ENCODE results near the gene ADCY2. TPM values are rescaled to one million over a fixed set of nuclear protein-coding genes. Genes with fewer than 3 reads are reported as not detected.

The ADCY2 gene
- total and polyA plus RNA-seq, 9 of the 15 experiments (the other 6 are each of a cell fraction or from before 2014, with no cell fraction given): 0.01 to 0.15 (median 0.03) TPM; not detected in 5

DNA sequence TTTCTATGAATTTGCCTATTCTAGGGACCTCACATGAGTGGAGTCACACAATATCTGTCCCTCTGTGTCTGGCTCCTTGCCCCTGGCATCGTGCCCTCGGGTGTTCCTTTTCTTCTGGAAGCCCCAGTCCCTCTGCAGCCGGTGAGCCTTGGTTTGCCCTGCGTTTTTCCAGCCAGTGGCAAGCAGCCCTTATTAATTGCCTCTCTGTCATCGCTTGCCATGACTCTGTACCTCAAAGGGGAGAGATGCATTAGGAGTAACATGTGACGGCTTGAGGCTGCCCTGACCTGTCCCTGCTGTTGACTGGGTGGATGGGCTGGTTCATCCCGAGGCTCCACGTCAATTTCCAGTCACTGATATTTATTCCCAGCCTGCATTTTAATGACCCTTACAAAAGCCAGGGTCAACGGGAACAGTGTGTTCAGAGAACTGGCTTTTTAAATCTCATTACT lies 367.7 kb downstream of the ADCY2 start (continued):
- TF ChIP-seq, protein P1, sequence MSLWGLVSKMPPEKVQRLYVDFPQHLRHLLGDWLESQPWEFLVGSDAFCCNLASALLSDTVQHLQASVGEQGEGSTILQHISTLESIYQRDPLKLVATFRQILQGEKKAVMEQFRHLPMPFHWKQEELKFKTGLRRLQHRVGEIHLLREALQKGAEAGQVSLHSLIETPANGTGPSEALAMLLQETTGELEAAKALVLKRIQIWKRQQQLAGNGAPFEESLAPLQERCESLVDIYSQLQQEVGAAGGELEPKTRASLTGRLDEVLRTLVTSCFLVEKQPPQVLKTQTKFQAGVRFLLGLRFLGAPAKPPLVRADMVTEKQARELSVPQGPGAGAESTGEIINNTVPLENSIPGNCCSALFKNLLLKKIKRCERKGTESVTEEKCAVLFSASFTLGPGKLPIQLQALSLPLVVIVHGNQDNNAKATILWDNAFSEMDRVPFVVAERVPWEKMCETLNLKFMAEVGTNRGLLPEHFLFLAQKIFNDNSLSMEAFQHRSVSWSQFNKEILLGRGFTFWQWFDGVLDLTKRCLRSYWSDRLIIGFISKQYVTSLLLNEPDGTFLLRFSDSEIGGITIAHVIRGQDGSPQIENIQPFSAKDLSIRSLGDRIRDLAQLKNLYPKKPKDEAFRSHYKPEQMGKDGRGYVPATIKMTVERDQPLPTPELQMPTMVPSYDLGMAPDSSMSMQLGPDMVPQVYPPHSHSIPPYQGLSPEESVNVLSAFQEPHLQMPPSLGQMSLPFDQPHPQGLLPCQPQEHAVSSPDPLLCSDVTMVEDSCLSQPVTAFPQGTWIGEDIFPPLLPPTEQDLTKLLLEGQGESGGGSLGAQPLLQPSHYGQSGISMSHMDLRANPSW (CRISPR knock-in tag; IDR thresholded peaks at IDR 0.05): no peak
- TF ChIP-seq ZNF431 (CRISPR knock-in tag; IDR thresholded peaks at IDR 0.05) (no peak), ARID2 (IDR thresholded peaks at IDR 0.05) (no peak), SIRT6 (IDR thresholded peaks at IDR 0.05; ENCODE audit: low read depth, low read length) (no peak), HDAC2 (IDR thresholded peaks at IDR 0.05) (no peak)

DNA sequence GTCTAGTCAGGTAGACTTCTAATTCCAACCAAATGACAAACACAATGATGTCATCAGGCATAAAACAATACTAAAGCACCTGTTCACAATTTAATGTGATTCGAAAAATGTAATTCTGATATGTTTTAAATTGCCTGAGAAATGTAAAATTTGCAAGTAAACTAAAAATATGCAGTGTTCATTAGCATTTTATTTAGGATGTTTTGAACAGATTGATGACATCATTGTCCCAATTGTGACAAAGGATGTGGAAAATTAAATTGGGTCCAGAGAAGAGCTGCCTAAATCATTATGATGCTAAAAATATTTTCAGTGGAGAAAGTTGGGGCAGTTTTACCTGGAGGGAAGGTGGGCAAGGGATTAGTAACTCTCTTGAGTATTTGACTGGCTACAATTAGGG lies 368.5 kb downstream of the ADCY2 start:
- no peak overlapping the region for H2AFZ ChIP-seq (ENCODE audit: low read depth, low read length)
- CTCF ChIA-PET (ENCODE audit: low intra/inter-chr PET ratio): no interaction called here
- no peak overlapping the region for H3K9ac ChIP-seq (ENCODE audit: insufficient read depth in 1 of 2, low read depth in 2 of 2, low read length in 2 of 2)
- H3K27ac ChIP-seq (ENCODE audit: extremely low read depth, low read depth, low read length): no peak overlapping the region
- no peaks in the 10 kb centered on the region for H3K9me3 ChIP-seq (replicated peaks; ENCODE audit: control insufficient read depth, insufficient read depth, low read depth, low read length)
- no peak overlapping the region for H3K4me3 ChIP-seq
- DNase-seq (ENCODE audit: extremely low read depth in 1 of 4, low spot score in 3 of 4): no peak
- H3K9me1 ChIP-seq (ENCODE audit: control insufficient read depth, insufficient read depth, low read length): no peaks in the 10 kb centered on the region
- in situ Hi-C loops (cut with MboI) (no loop called here), intact Hi-C loops (cut with micrococcal nuclease) (no loop called here)
- no TSS peak for BruUV-seq (replicated peaks)
- H3K27me3 ChIP-seq (ENCODE audit: control insufficient read depth in 2 of 2, insufficient read depth in 2 of 2, low read length in 2 of 2): peaks cover 8 to 17% of the 10 kb centered on the region in 2 experiments
- H3K4me2 ChIP-seq (ENCODE audit: insufficient read depth, low read length): no peak overlapping the region
- POLR2A ChIA-PET: no interaction called here
- no peaks in the 10 kb centered on the region for H4K20me1 ChIP-seq (replicated peaks; ENCODE audit: control insufficient read depth, insufficient read depth, low read length)
- no peaks in the 10 kb centered on the region for H3K79me2 ChIP-seq (ENCODE audit: control insufficient read depth, insufficient read depth, low read length)
- TF ChIP-seq ZFP36 (IDR thresholded peaks at IDR 0.05; ENCODE audit: low read depth, low read length, partially characterized antibody) (no peak), SRSF3 (IDR thresholded peaks at IDR 0.05; ENCODE audit: insufficient read depth, low read length) (no peak), THRAP3 (IDR thresholded peaks at IDR 0.05; ENCODE audit: borderline replicate concordance) (no peak), ZNF217 (CRISPR knock-in tag; IDR thresholded peaks at IDR 0.05) (no peak)
- TF ChIP-seq, protein P2, sequence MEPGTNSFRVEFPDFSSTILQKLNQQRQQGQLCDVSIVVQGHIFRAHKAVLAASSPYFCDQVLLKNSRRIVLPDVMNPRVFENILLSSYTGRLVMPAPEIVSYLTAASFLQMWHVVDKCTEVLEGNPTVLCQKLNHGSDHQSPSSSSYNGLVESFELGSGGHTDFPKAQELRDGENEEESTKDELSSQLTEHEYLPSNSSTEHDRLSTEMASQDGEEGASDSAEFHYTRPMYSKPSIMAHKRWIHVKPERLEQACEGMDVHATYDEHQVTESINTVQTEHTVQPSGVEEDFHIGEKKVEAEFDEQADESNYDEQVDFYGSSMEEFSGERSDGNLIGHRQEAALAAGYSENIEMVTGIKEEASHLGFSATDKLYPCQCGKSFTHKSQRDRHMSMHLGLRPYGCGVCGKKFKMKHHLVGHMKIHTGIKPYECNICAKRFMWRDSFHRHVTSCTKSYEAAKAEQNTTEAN (CRISPR knock-in tag; IDR thresholded peaks at IDR 0.05): no peak
- TF ChIP-seq, protein P3, sequence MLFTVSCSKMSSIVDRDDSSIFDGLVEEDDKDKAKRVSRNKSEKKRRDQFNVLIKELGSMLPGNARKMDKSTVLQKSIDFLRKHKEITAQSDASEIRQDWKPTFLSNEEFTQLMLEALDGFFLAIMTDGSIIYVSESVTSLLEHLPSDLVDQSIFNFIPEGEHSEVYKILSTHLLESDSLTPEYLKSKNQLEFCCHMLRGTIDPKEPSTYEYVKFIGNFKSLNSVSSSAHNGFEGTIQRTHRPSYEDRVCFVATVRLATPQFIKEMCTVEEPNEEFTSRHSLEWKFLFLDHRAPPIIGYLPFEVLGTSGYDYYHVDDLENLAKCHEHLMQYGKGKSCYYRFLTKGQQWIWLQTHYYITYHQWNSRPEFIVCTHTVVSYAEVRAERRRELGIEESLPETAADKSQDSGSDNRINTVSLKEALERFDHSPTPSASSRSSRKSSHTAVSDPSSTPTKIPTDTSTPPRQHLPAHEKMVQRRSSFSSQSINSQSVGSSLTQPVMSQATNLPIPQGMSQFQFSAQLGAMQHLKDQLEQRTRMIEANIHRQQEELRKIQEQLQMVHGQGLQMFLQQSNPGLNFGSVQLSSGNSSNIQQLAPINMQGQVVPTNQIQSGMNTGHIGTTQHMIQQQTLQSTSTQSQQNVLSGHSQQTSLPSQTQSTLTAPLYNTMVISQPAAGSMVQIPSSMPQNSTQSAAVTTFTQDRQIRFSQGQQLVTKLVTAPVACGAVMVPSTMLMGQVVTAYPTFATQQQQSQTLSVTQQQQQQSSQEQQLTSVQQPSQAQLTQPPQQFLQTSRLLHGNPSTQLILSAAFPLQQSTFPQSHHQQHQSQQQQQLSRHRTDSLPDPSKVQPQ (CRISPR knock-in tag; IDR thresholded peaks at IDR 0.05; ENCODE audit: borderline replicate concordance): no peak
- H3K4me1 ChIP-seq (replicated peaks in 1 of 2; ENCODE audit: control insufficient read depth in 2 of 2, insufficient read depth in 2 of 2, low read length in 2 of 2): no peaks in the 10 kb centered on the region
- FAIRE-seq: no peak
- 0% methylated on average over 1 of the region's 1 CpG for WGBS (ENCODE audit: insufficient coverage, low coverage, missing lambda C conversion rate)
- no peaks in the 10 kb centered on the region for H3K36me3 ChIP-seq (ENCODE audit: control insufficient read depth, insufficient read depth, low read length)
- no peak for ATAC-seq

Measured in K562 (cell line).